H1 (cell line): Measurements from ENCODE around the gene UCHL1. TPM values are rescaled to one million over a fixed set of nuclear protein-coding genes. Genes with fewer than 3 reads are reported as not detected.

Experiments used
- CTCF ChIA-PET: fragments of 300-600 bp; sonication (Branson Sonifier 250); formaldehyde crosslinking; loops from one replicate; lab custom pipeline; 2021; ENCODE audit not compliant: partially characterized antibody; lab: Charles Lee
- POLR2A ChIA-PET: fragments of 300-600 bp; sonication (Branson Sonifier 250); formaldehyde crosslinking; loops from one replicate; lab custom pipeline; 2021; ENCODE audit warnings: inconsistent platforms; ENCODE audit not compliant: partially characterized antibody; lab: Charles Lee
- DNase-seq, 2 experiments: peaks; one replicate each; pipeline versions ENCODE4 v3.0.0 to v3.0.0-alpha.2; 2010 to 2022; ENCODE audit warnings: low spot score in 2 of 2, low read depth in 1 of 2, mixed read lengths in 1 of 2
- FAIRE-seq: peaks from 2 replicates; lab custom pipeline; 2011; peaks lifted over from hg19 to GRCh38; lab: Jason Lieb, UNC
- H2AFZ ChIP-seq: 2 replicates; pipeline ENCODE4 v1.8.1; 2012; ENCODE audit warnings: low read length, inconsistent platforms
- H2AK5ac ChIP-seq: 2 replicates; pipeline ENCODE4 v1.6.1; 2013; ENCODE audit warnings: low read depth, low read length
- H2BK120ac ChIP-seq: replicated peaks from 2 replicates; pipeline ENCODE3; 2013; ENCODE audit warnings: low read depth, low read length, inconsistent platforms
- H2BK12ac ChIP-seq: 2 replicates; pipeline ENCODE4 v1.6.1; 2013; ENCODE audit warnings: low read depth, low read length
- H2BK15ac ChIP-seq: 2 replicates; pipeline ENCODE4 v1.6.1; 2013; ENCODE audit warnings: low read length
- H2BK20ac ChIP-seq: 2 replicates; pipeline ENCODE4 v1.6.1; 2013; ENCODE audit warnings: low read length
- H2BK5ac ChIP-seq: 2 replicates; pipeline ENCODE4 v1.6.1; 2013; ENCODE audit warnings: low read depth, low read length
- H3K14ac ChIP-seq: 2 replicates; pipeline ENCODE4 v1.6.1; 2013; ENCODE audit warnings: inconsistent platforms; ENCODE audit not compliant: insufficient read length
- H3K18ac ChIP-seq: 2 replicates; pipeline ENCODE4 v1.6.1; 2013; ENCODE audit warnings: low read length; ENCODE audit errors: extremely low read depth
- H3K23ac ChIP-seq: 2 replicates; pipeline ENCODE4 v1.6.1; 2013; ENCODE audit warnings: inconsistent platforms; ENCODE audit not compliant: insufficient read length
- H3K23me2 ChIP-seq: 2 replicates; pipeline ENCODE4 v1.6.1; 2013; ENCODE audit warnings: low read depth, low read length
- H3K27ac ChIP-seq: 2 replicates; pipeline ENCODE4 v1.6.1; 2011; ENCODE audit warnings: low read depth, low read length, inconsistent platforms
- H3K27me3 ChIP-seq, 4 experiments: replicated peaks in 1 of 4; 1 replicate in 1 of 4; 2 replicates in 3 of 4; pipeline versions ENCODE4 v1.6.1 to v1.8.1; 2011 to 2013; ENCODE audit warnings: low read length in 3 of 4, mild to moderate bottlenecking in 3 of 4, inconsistent platforms in 2 of 4, mixed read lengths in 2 of 4, moderate library complexity in 1 of 4; ENCODE audit not compliant: control insufficient read depth in 3 of 4, insufficient read depth in 3 of 4; ENCODE audit errors: extremely low read depth in 1 of 4
- H3K36me3 ChIP-seq, 4 experiments: 2 replicates each; pipeline versions ENCODE4 v1.6.1 to v1.8.1; 2011 to 2013; ENCODE audit warnings: mild to moderate bottlenecking in 4 of 4, low read length in 3 of 4, moderate library complexity in 2 of 4, control low read depth in 1 of 4, inconsistent platforms in 1 of 4; ENCODE audit not compliant: insufficient read depth in 4 of 4, control insufficient read depth in 2 of 4
- H3K4ac ChIP-seq: replicated peaks from 2 replicates; pipeline ENCODE3; 2013; ENCODE audit warnings: low read length, low read depth, mixed read lengths, inconsistent platforms; ENCODE audit not compliant: insufficient read length
- H3K4me1 ChIP-seq, 4 experiments: replicated peaks in 1 of 4; 1 replicate in 1 of 4; 2 replicates in 3 of 4; pipeline versions ENCODE4 v1.6.1 to v1.8.1; 2011 to 2013; ENCODE audit warnings: low read length in 3 of 4, inconsistent platforms in 2 of 4, mixed read lengths in 1 of 4; ENCODE audit not compliant: insufficient read depth in 4 of 4, control insufficient read depth in 3 of 4
- H3K4me2 ChIP-seq, 2 experiments: 2 replicates each; pipeline versions ENCODE4 v1.6.1 to v1.8.1; 2011 to 2013; ENCODE audit warnings: low read depth in 2 of 2, low read length in 2 of 2, control low read depth in 1 of 2, inconsistent platforms in 1 of 2, mild to moderate bottlenecking in 1 of 2; ENCODE audit not compliant: insufficient read depth in 1 of 2
- H3K4me3 ChIP-seq, 4 experiments: fragments of 200-600, 300-600 bp in 1 of 4; sonication (generic), shearing (Covaris generic), sonication (Bioruptor Twin) in 1 of 4; 2 replicates each; pipeline versions ENCODE4 v1.5.1 to v1.8.1; 2011 to 2016; ENCODE audit warnings: low read length in 4 of 4, low read depth in 3 of 4, control low read depth in 2 of 4, inconsistent platforms in 2 of 4, mild to moderate bottlenecking in 2 of 4, mixed read lengths in 1 of 4, moderate library complexity in 1 of 4; ENCODE audit not compliant: insufficient read depth in 2 of 4; ENCODE audit errors: extremely low read depth in 1 of 4
- H3K56ac ChIP-seq: replicated peaks from 2 replicates; pipeline ENCODE3; 2013; ENCODE audit warnings: low read depth, mild to moderate bottlenecking, mixed read lengths, low read length, inconsistent platforms; ENCODE audit not compliant: insufficient read length
- H3K79me1 ChIP-seq: 2 replicates; pipeline ENCODE4 v1.6.1; 2013; ENCODE audit warnings: low read depth, low read length, control low read depth
- H3K79me2 ChIP-seq, 2 experiments: 2 replicates each; pipeline versions ENCODE4 v1.6.1 to v1.8.1; 2012 to 2013; ENCODE audit warnings: low read length in 2 of 2, mild to moderate bottlenecking in 2 of 2, inconsistent platforms in 1 of 2; ENCODE audit not compliant: insufficient read depth in 2 of 2, control insufficient read depth in 1 of 2
- H3K9ac ChIP-seq, 4 experiments: replicated peaks in 1 of 4; 1 replicate in 1 of 4; 2 replicates in 3 of 4; pipeline versions ENCODE4 v1.6.1 to v1.8.1; 2011 to 2013; ENCODE audit warnings: low read depth in 3 of 4, low read length in 3 of 4, control low read depth in 2 of 4, mild to moderate bottlenecking in 2 of 4, moderate library complexity in 2 of 4, inconsistent platforms in 1 of 4; ENCODE audit errors: extremely low read depth in 1 of 4
- H3K9me3 ChIP-seq, 2 experiments: 2 replicates each; pipeline versions ENCODE4 v1.6.1 to v1.8.1; 2012 to 2013; ENCODE audit warnings: mild to moderate bottlenecking in 2 of 2, moderate library complexity in 2 of 2, control low read depth in 1 of 2, inconsistent platforms in 1 of 2, low read depth in 1 of 2, low read length in 1 of 2, mixed read lengths in 1 of 2; ENCODE audit not compliant: insufficient read depth in 2 of 2
- H4K20me1 ChIP-seq, 2 experiments: replicated peaks in 1 of 2; 2 replicates each; pipeline versions ENCODE3 to v1.8.1; 2011 to 2013; ENCODE audit warnings: inconsistent platforms in 2 of 2, low read length in 2 of 2, mild to moderate bottlenecking in 1 of 2; ENCODE audit not compliant: insufficient read depth in 2 of 2, control insufficient read depth in 1 of 2
- H4K5ac ChIP-seq: 2 replicates; pipeline ENCODE4 v1.6.1; 2013; ENCODE audit warnings: low read length, low read depth, mixed read lengths, inconsistent platforms; ENCODE audit not compliant: insufficient read length
- H4K8ac ChIP-seq: 2 replicates; pipeline ENCODE4 v1.8.0; 2013; ENCODE audit warnings: mild to moderate bottlenecking, moderate library complexity, low read length, inconsistent platforms; ENCODE audit not compliant: insufficient read depth; ENCODE audit errors: extremely low read depth
- H4K91ac ChIP-seq: replicated peaks from 2 replicates; pipeline ENCODE3; 2013; ENCODE audit warnings: low read length, mixed read lengths, inconsistent platforms; ENCODE audit not compliant: insufficient read length
- BCL11A ChIP-seq, 2 experiments: IDR thresholded peaks; one replicate each; pipeline ENCODE4 v1.6.1; 2011; ENCODE audit warnings: low read depth in 2 of 2, low read length in 2 of 2, mild to moderate bottlenecking in 2 of 2
- NANOG ChIP-seq: IDR thresholded peaks from 2 replicates; pipeline ENCODE4 v1.6.1; 2011; ENCODE audit warnings: low read length, low read depth, mild to moderate bottlenecking, inconsistent platforms; ENCODE audit not compliant: insufficient read depth, poor library complexity, severe bottlenecking
- WGBS, 2 experiments: shearing (Covaris generic) in 1 of 2; methylation state at CpG; one replicate each; pipeline versions ENCODE4 v1.1.6 to v1.1.7; 2013 to 2015; ENCODE audit warnings: low lambda C conversion rate in 2 of 2, mixed read lengths in 2 of 2, inconsistent platforms in 1 of 2, low coverage in 1 of 2, missing lambda C conversion rate in 1 of 2; ENCODE audit not compliant: insufficient replicate concordance in 2 of 2, insufficient coverage in 1 of 2, insufficient read length in 1 of 2; ENCODE audit errors: extremely low coverage in 1 of 2, missing lambda C conversion rate in 1 of 2; 5-methylcytosine and 5-hydroxymethylcytosine counted together
- polyA plus RNA-seq, 7 experiments: library from polyadenylated mRNA; depleted of rRNA in 3 of 7; stranded (reverse) in 5 of 7; unstranded in 2 of 7; fragments of >200 nt in 5 of 7; fragments of 200-250 nt in 2 of 7; gene quantifications; 1 replicate in 5 of 7; 2 replicates in 1 of 7; 4 replicates in 1 of 7; pipeline versions ENCODE4 v1.2.1 to v1.2.3, GENCODE V29; 2011 to 2013; ENCODE audit warnings: missing spikeins in 2 of 7, mixed read lengths in 2 of 7
- total RNA-seq: library from RNA; stranded (reverse); fragmentation: NEBNext Ultra II Directional; extraction: Animal tissue kit (Norgen Biotek cat#: 25700); gene quantifications from 2 replicates; pipeline ENCODE4 v1.2.1, GENCODE V29; 2021

The UCHL1 gene
- total and polyA plus RNA-seq, 2 of the 8 experiments (the other 6 are each of a cell fraction or from before 2014, with no cell fraction given): 781 to 1,717 TPM

DNA sequence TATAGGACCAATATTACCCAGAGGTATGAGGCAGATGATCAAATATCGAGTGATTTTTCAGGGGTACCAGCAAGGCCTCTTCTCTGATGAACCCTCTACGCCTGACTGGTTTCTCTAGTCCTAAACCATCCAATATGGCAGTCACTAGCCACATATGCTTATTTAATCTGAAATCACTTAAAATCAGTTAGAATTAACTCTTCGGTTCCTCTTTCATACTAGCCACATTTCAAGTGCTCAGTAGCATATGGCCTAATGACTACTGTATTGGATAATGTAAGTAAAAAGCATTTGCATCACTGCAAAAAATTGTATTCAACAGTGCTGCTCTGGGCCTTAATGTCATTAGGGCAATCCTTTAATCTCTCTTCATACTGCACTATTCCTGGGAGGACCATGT lies 38.0 kb upstream of the UCHL1 start:
- Histone ChIP-seq H3K27ac (no peak overlapping the region), H2AFZ (no peak overlapping the region), H4K91ac (no peak overlapping the region), H2BK12ac (no peak overlapping the region), H2BK15ac (no peak overlapping the region), H3K4me2 (no peak overlapping the region), H3K56ac (no peak overlapping the region), H3K18ac (no peak overlapping the region), H3K36me3 (no peaks in the 10 kb centered on the region), H3K9me3 (no peaks in the 10 kb centered on the region), H3K79me2 (no peaks in the 10 kb centered on the region), H4K8ac (no peak overlapping the region), H3K4me1 (peaks cover 3 to 7% (median 5%) of the 10 kb centered on the region in 4 experiments; a peak in 5 of 7 replicates), H2AK5ac (no peak overlapping the region), H3K4me3 (no peak overlapping the region), H2BK120ac (no peak overlapping the region), H2BK5ac (no peak overlapping the region), H3K79me1 (no peaks in the 10 kb centered on the region), H3K23ac (no peak overlapping the region), H2BK20ac (no peak overlapping the region), H3K4ac (no peak overlapping the region), H4K20me1 (no peaks in the 10 kb centered on the region), H4K5ac (no peak overlapping the region), H3K14ac (no peak overlapping the region), H3K9ac (no peak overlapping the region), H3K27me3 (no peaks in the 10 kb centered on the region), H3K23me2 (peaks cover 5% of the 10 kb centered on the region; the same call in 1 of the 2 replicates)
- FAIRE-seq: no peak
- ChIA-PET POLR2A (interaction anchor here (1.6 to 6.2 kb wide), 2 partner anchors 9 to 39 kb away, joined by 3 to 54 read pairs; partner anchors contain the start of gene UCHL1), CTCF (interaction anchor here (0.8 to 3.5 kb wide), 7 partner anchors 13 to 298 kb away, joined by 3 to 17 read pairs (median 4); no protein-coding TSS in a partner anchor)
- DNase-seq: no peak
- WGBS, 2 experiments: 94% methylated on average over 3 of the region's 3 CpGs; no CpG with 5 or more reads in 1 of the 2 experiments
- TF ChIP-seq BCL11A (IDR thresholded peaks at IDR 0.05; ENCODE audit: low read depth in 2 of 2, low read length in 2 of 2): no peak
- TF ChIP-seq NANOG: no peak
